ENCODE data around the gene MAP7D1. TPM values are rescaled to one million over a fixed set of nuclear protein-coding genes. Genes with fewer than 3 reads are reported as not detected.

MAP7D1 gene
- total and polyA plus RNA-seq, 2 donors (not counting 3 experiments of a cell fraction or from before 2014, with no cell fraction given), result 69.7 to 193 TPM

DNA sequence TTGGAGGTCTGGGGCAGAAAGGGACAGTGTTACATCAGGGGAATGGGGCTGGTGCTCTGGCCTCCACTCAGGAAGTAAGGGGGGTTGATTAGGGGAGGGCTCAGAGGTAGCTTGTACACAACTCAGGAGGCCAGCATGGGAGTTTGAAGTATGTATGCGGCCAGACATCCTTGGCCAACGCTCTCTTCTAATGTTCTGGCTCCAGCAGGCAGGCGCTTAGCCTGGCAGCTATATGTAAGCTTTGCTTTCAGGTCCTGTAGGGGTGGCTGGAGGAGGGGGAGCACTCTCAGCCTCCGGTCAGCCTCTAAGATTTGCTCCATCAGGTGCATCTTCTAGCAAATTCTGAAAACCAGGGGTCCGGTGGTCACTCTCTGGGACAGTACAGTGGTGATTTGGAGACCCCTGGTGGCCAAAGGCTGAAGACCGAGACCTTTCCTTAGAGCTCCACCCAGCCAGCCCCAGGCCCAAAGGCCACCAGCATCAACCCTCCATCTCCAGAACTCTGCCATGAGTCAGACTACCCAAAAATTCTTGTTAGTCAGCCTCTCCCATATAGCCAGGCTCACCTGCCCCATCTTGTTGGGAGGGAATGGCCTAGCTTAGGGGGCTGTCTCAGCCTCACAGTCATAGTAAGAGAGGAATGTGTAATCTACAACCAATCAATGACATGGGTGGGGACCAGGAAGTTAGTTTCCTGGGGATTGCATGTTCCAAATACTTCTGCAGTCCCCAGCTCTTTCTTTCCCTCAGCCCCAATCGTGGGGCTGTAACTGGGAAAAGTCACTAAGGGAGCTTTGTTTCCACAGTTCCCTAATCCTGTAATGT is 21.2 kb upstream of the MAP7D1 start:
- no TSS peak for BruUV-seq (replicated peaks)
- H3K27ac ChIP-seq (ENCODE audit: insufficient read depth, low read depth, low read length), result peak overlapping the region; percentile 95
- TF ChIP-seq EZH2 (IDR thresholded peaks at IDR 0.05; ENCODE audit: borderline replicate concordance, low read depth, low read length, severe bottlenecking), result no peak
- TF ChIP-seq, protein P1, sequence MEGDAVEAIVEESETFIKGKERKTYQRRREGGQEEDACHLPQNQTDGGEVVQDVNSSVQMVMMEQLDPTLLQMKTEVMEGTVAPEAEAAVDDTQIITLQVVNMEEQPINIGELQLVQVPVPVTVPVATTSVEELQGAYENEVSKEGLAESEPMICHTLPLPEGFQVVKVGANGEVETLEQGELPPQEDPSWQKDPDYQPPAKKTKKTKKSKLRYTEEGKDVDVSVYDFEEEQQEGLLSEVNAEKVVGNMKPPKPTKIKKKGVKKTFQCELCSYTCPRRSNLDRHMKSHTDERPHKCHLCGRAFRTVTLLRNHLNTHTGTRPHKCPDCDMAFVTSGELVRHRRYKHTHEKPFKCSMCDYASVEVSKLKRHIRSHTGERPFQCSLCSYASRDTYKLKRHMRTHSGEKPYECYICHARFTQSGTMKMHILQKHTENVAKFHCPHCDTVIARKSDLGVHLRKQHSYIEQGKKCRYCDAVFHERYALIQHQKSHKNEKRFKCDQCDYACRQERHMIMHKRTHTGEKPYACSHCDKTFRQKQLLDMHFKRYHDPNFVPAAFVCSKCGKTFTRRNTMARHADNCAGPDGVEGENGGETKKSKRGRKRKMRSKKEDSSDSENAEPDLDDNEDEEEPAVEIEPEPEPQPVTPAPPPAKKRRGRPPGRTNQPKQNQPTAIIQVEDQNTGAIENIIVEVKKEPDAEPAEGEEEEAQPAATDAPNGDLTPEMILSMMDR (IDR thresholded peaks at IDR 0.05; ENCODE audit: extremely low read depth in 1 of 2, insufficient read depth in 1 of 2, low read depth in 1 of 2, low read length in 2 of 2), result peak; percentile 81 to 82
- TF ChIP-seq POLR2A (IDR thresholded peaks at IDR 0.05; ENCODE audit: low read depth, low read length), result peak; percentile 64
- TF ChIP-seq GATA2 (IDR thresholded peaks at IDR 0.05; ENCODE audit: insufficient read depth, insufficient read length, low read depth, low read length), result peak; percentile 53
- H4K20me1 ChIP-seq (replicated peaks; ENCODE audit: control insufficient read depth, extremely low read depth, insufficient read depth, low read length), result no peaks in the 10 kb centered on the region
- H3K9me3 ChIP-seq (replicated peaks; ENCODE audit: control insufficient read depth, insufficient read depth, low read length), result no peaks in the 10 kb centered on the region
- H3K4me2 ChIP-seq (ENCODE audit: insufficient read depth, low read length), result peak overlapping the region; percentile 0
- no peak overlapping the region for H3K9ac ChIP-seq (replicated peaks; ENCODE audit: extremely low read depth, insufficient read depth, low read length)
- no peaks in the 10 kb centered on the region for H3K27me3 ChIP-seq (ENCODE audit: control insufficient read depth in 2 of 2, insufficient read depth in 2 of 2, low read length in 2 of 2)
- H3K36me3 ChIP-seq (ENCODE audit: control insufficient read depth in 2 of 2, extremely low read depth in 1 of 2, insufficient read depth in 2 of 2, low read length in 2 of 2), result peaks cover 4 to 8% of the 10 kb centered on the region in 2 experiments
- DNase-seq (ENCODE audit: low read depth, low spot score), result peak; percentile 54
- H3K9me1 ChIP-seq (replicated peaks; ENCODE audit: control insufficient read depth, extremely low read depth, insufficient read depth, low read length), result no peaks in the 10 kb centered on the region
- intact Hi-C loops (cut with micrococcal nuclease), result loop anchor here (1.0 kb wide), 1 partner anchor 35 kb away; no protein-coding TSS in a partner anchor
- H3K79me2 ChIP-seq (ENCODE audit: control insufficient read depth, insufficient read depth, low read length), result no peaks in the 10 kb centered on the region
- peak; percentile 85 for FAIRE-seq
- peak overlapping the region; percentile 33 for H2AFZ ChIP-seq (ENCODE audit: low read depth, low read length)
- H3K4me1 ChIP-seq (ENCODE audit: control insufficient read depth, extremely low read depth, insufficient read depth, low read length), result peaks cover 42% of the 10 kb centered on the region
- CTCF ChIA-PET, result interaction anchor here (0.6 to 5.7 kb wide), 36 partner anchors 9 to 286 kb away, joined by 3 to 233 read pairs (median 5); partner anchors contain the start of genes AGO1, AGO3, SH3D21 and THRAP3
- dilution Hi-C loops (cut with MboI; ENCODE audit: extremely low pct_ligation_motif_present, low sequenced_read_pairs), result no loop called here
- no peak overlapping the region for H3K4me3 ChIP-seq (replicated peaks in 1 of 3; ENCODE audit: insufficient read depth in 1 of 3, low read depth in 1 of 3, low read length in 3 of 3)
- POLR2A ChIA-PET, result interaction anchor here (1.4 kb wide), 1 partner anchor 15 kb away, joined by 5 read pairs; the partner anchor contains the start of gene TRAPPC3
